Gastrocnemius medialis (tissue), 4 donors: Measurements from ENCODE around the gene MCRIP2. TPM values are rescaled to one million over a fixed set of nuclear protein-coding genes. Genes with fewer than 3 reads are reported as not detected.

Source experiments
- ATAC-seq, 2 donors: fragments of 150-250 bp; one replicate each; pipeline ENCODE4 v1.9.1; 2016
- DNase-seq, 2 donors: peaks; one replicate each; pipeline ENCODE4 v3.0.0-alpha.2; 2019
- H3K27ac ChIP-seq, 4 donors: fragments of 200-600 bp; sonication (generic); 1 replicate in 1 of 4; 2 replicates in 3 of 4; pipeline ENCODE4 v1.5.1; 2016 to 2018; ENCODE audit warnings: mild to moderate bottlenecking in 2 of 4, moderate library complexity in 1 of 4
- H3K27me3 ChIP-seq, 3 donors: fragments of 200-600 bp; sonication (generic) in 2 of 3; 1 replicate in 1 of 3; 2 replicates in 2 of 3; pipeline versions ENCODE4 v1.5.1 to v1.6.0; 2016 to 2019; ENCODE audit warnings: mild to moderate bottlenecking in 1 of 3, moderate library complexity in 1 of 3
- H3K36me3 ChIP-seq, 2 donors: fragments of 200-600 bp; sonication (generic) in 1 of 2; one replicate each; pipeline ENCODE4 v1.5.1; 2017 to 2018
- H3K4me1 ChIP-seq, 2 donors: fragments of 200-600 bp; sonication (generic) in 1 of 2; one replicate each; pipeline ENCODE4 v1.5.1; 2016 to 2017; ENCODE audit warnings: mild to moderate bottlenecking in 2 of 2
- H3K4me3 ChIP-seq, 4 donors: fragments of 200-600 bp; sonication (generic) in 3 of 4; 1 replicate in 1 of 4; 2 replicates in 3 of 4; pipeline ENCODE4 v1.5.1; 2016 to 2019; ENCODE audit warnings: mild to moderate bottlenecking in 2 of 4
- H3K9me3 ChIP-seq, 3 donors: fragments of 200-600 bp; sonication (generic) in 2 of 3; 1 replicate in 1 of 3; 2 replicates in 2 of 3; pipeline ENCODE4 v1.5.1; 2016 to 2019
- POLR2A ChIP-seq, 2 donors: fragments of 450-650 bp; IDR thresholded peaks; one replicate each; pipeline ENCODE4 v1.6.1; 2017; ENCODE audit warnings: antibody characterized with exemption in 2 of 2, mild to moderate bottlenecking in 2 of 2, moderate library complexity in 2 of 2
- in situ Hi-C, 4 donors: fragments of 200-750 bp; cut with MboI; loops; one replicate each; pipeline versions ENCODE4 v1.15.0 to v1.8.0; 2017; ENCODE audit warnings: low sequenced_read_pairs in 4 of 4
- intact Hi-C: fragments of 100-400 bp; cut with DNase I; formaldehyde crosslinking; loops from one replicate; pipeline ENCODE4 v1.15.1; 2023; ENCODE audit warnings: low total_unique reads
- total RNA-seq, 4 donors: library from RNA; depleted of rRNA; stranded (reverse); fragments of >200 nt; gene quantifications; one replicate each; pipeline versions ENCODE4 v1.1.0 to v1.2.3, GENCODE V29; 2016
- TF ChIP-seq, protein P1 (sequence below), 5 experiments: fragments of 450-650 bp in 3 of 5; fragments of 200-600 bp in 2 of 5; sonication (generic) in 2 of 5; IDR thresholded peaks in 4 of 5; conservative IDR thresholded peaks in 1 of 5; 1 replicate in 4 of 5; 2 replicates in 1 of 5; pipeline ENCODE4 v1.5.1; 2016 to 2019; ENCODE audit warnings: antibody characterized with exemption in 5 of 5, mild to moderate bottlenecking in 3 of 5, moderate library complexity in 3 of 5

MCRIP2 gene, protein sequence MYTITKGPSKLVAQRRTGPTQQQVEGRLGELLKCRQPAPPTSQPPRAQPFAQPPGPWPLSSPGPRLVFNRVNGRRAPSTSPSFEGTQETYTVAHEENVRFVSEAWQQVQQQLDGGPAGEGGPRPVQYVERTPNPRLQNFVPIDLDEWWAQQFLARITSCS
- total RNA-seq, result 100 to 1,000 TPM in 3 of 4 donors, 10 to 100 TPM in 1; 59.6 to 155 (median 114) TPM

DNA sequence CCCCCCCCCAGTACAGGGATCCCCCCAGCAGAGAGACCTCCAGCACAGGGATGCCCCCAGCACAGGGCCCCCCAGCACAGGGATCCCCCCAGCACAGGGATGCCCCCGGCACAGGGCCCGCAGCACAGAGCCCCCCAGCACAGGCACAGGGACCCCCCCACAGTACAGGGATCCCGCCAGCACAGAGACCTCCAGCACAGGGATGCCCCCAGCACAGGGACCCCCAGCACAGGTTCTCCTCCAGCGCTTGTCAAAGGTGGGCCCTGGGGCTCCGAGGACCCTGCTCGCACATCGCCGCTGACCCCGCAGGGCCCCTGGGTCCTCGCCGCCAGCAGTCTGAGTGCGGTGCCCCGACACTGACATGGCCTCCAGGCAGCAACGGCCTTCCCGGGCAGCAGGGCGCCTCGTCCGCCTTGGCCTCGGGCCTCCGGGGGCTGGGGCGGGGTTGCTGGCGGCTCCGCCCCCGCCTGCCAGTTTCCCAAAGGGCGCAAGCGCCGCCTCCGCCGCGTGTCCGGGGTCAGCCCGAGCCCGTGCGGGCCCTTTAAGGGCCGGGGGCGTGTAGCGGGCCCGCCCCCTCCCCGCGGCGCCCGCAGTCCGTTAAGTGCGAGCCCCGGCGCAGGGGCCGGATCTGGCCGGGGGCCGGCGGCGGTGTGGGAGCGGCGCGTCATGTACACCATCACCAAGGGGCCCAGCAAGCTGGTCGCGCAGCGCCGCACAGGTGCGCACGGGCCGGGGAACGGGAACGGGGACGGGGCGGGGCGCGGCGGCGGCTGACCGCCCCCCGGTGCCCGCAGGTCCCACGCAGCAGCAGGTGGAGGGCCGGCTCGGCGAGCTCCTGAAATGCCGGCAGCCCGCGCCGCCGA, at the start of gene MCRIP2:
MCRIP2 (plus strand) TSS at position 503 of the 863 bp plus-strand sequence; CDS start at position 667, 164 bp downstream.
- H3K9me3 ChIP-seq, result no peaks in the 10 kb centered on the region
- peak within 1 kb of the TSS; percentile 55 to 81 (median 62) for H3K4me3 ChIP-seq
- intact Hi-C loops (loop anchor here (10.0 kb wide), 1 partner anchor 407 kb away; the partner anchor contains the start of gene FAM234A), in situ Hi-C loops (no loop called here)
- no peaks in the 10 kb centered on the region for H3K36me3 ChIP-seq
- no peaks in the 10 kb centered on the region for H3K27me3 ChIP-seq
- ATAC-seq, result peak; percentile 48 to 59
- peak within 1 kb of the TSS; percentile 82 to 97 (median 92) for H3K27ac ChIP-seq
- DNase-seq, result peak; percentile 76 to 88
- peaks cover 30 to 51% of the 10 kb centered on the region in 2 donors for H3K4me1 ChIP-seq
- peak; percentile 96 to 98 for TF ChIP-seq POLR2A (IDR thresholded peaks at IDR 0.05)
- TF ChIP-seq, protein P1, sequence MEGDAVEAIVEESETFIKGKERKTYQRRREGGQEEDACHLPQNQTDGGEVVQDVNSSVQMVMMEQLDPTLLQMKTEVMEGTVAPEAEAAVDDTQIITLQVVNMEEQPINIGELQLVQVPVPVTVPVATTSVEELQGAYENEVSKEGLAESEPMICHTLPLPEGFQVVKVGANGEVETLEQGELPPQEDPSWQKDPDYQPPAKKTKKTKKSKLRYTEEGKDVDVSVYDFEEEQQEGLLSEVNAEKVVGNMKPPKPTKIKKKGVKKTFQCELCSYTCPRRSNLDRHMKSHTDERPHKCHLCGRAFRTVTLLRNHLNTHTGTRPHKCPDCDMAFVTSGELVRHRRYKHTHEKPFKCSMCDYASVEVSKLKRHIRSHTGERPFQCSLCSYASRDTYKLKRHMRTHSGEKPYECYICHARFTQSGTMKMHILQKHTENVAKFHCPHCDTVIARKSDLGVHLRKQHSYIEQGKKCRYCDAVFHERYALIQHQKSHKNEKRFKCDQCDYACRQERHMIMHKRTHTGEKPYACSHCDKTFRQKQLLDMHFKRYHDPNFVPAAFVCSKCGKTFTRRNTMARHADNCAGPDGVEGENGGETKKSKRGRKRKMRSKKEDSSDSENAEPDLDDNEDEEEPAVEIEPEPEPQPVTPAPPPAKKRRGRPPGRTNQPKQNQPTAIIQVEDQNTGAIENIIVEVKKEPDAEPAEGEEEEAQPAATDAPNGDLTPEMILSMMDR (IDR thresholded peaks at IDR 0.05 in 4 of 5, conservative IDR thresholded peaks at IDR 0.05 in 1 of 5), result peak in 1 of 5 experiments; percentile 15

DNA sequence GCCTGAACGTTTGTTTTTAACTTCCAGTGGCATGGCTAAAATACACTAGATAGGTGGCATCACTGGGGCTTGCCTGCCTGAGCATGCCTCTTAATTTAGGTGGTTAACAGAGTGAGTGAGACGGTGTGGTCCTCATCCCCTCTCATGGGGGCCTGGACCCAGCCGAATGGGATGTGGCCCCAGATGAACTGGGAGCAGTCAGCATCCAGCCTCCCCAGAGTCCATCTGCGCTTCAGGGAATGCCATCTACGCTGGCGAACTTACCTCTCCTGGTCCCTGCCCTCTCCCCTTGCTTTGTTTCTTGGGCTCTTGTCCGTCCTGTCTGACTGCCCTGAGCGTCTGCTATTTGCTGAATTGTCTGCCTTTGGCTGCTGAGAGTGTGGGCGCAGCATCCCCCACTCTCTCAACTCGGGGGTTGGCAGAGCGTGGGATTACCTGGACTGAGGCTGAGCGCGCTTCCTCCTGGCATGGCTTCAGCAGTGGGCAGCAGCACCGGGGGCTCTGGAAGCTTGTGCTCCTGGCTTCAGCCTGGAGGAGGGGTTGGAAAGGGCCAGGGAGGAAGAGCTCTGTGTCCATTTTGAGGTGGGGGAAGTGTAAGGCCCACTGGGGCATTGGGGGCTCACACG, 49.6 kb upstream of the MCRIP2 start:
- peaks cover 62 to 64% of the 10 kb centered on the region in 2 donors for H3K4me1 ChIP-seq
- H3K4me3 ChIP-seq, result peak overlapping the region; percentile 30 to 80 (median 34)
- DNase-seq (no peak), ATAC-seq (no peak)
- no peaks in the 10 kb centered on the region for H3K9me3 ChIP-seq
- intact Hi-C loops (no loop called here), in situ Hi-C loops (no loop called here)
- no peak for TF ChIP-seq POLR2A (IDR thresholded peaks at IDR 0.05)
- TF ChIP-seq, protein P1 (IDR thresholded peaks at IDR 0.05 in 4 of 5, conservative IDR thresholded peaks at IDR 0.05 in 1 of 5), result no peak
- H3K27ac ChIP-seq, result peak overlapping the region; percentile 87 to 97 (median 95)
- H3K27me3 ChIP-seq, result no peaks in the 10 kb centered on the region
- no peaks in the 10 kb centered on the region for H3K36me3 ChIP-seq

DNA sequence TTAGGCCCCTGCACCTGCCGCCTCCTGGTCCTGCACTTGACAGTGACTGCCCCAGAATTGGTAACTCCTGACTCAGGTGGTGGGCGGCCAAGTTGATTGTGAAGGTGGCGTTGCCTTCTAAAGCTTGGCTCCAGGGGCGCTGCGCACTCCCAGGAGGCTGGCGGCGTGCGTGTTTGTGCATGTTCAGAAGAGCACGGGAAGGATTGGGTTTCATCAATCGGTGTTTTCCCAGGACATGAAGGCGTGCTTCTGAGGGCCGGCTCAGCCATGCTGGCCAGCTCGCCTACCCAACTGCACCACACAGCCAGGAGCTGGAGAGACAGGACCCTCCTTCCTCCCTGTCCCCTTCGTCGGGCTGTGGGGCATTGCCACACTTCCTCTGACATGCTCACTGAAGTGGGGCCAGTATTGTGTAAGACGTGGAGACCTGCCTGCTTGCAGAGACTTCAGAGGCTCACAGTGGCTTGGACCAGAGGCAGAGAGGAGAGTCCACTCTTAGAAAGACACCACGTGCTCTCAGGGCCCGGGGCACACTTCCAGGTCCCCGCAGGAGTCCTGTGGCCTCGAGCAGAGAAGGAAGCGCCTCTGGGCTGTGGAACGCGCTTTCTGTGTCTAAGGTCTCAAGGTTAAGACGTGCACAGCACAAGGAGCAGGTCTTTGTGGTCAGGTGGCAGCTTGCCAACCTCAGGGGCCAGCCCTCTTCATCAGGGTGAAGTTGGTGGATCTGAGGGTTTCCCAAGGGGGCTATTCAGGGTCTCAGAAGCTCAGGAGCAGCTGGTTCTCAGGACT, 48.9 kb upstream of the MCRIP2 start:
- peak; percentile 85 to 92 for DNase-seq
- H3K27ac ChIP-seq, result peak overlapping the region; percentile 87 to 97 (median 95)
- H3K27me3 ChIP-seq, result no peaks in the 10 kb centered on the region
- H3K4me3 ChIP-seq, result peak overlapping the region; percentile 30 to 80 (median 34)
- ATAC-seq, result peak; percentile 36 to 42
- peaks cover 56 to 57% of the 10 kb centered on the region in 2 donors for H3K4me1 ChIP-seq
- intact Hi-C loops (no loop called here), in situ Hi-C loops (no loop called here)
- H3K36me3 ChIP-seq, result no peaks in the 10 kb centered on the region
- H3K9me3 ChIP-seq, result no peaks in the 10 kb centered on the region
- peak; percentile 52 to 61 for TF ChIP-seq POLR2A (IDR thresholded peaks at IDR 0.05)
- TF ChIP-seq, protein P1 (IDR thresholded peaks at IDR 0.05 in 4 of 5, conservative IDR thresholded peaks at IDR 0.05 in 1 of 5), result peak in 4 of 5 experiments; percentile 20 to 58 (median 38)

DNA sequence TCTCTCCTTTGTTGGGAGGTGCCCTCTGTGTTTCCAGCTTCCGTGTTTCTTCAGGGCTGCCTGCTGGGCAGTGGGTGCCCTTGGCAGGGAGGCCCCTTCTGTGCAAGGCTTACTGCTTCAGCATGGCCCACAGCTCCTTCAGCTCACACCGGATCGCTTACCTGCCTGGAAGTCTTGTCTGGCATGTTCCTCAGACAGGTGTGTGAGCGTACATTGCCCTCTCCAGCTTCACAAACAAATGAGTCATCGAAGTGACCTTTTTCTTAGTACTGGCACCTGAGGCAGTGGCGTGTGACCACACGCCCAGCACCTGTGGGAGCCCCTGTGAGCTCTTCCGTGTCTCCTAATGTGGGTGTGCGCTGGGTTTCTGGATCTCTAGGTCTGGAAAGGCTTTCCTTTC, 48.2 kb upstream of the MCRIP2 start:
- Histone ChIP-seq H3K9me3 (no peaks in the 10 kb centered on the region), H3K4me3 (peak overlapping the region in 2 of 4 donors; percentile 30 to 31), H3K27me3 (no peaks in the 10 kb centered on the region), H3K27ac (peak overlapping the region; percentile 87 to 97 (median 95)), H3K4me1 (peaks cover 49 to 50% of the 10 kb centered on the region in 2 donors), H3K36me3 (no peaks in the 10 kb centered on the region)
- peak in 1 of 2 donors; percentile 58 for DNase-seq
- no peak for TF ChIP-seq POLR2A (IDR thresholded peaks at IDR 0.05)
- TF ChIP-seq, protein P1 (IDR thresholded peaks at IDR 0.05 in 4 of 5, conservative IDR thresholded peaks at IDR 0.05 in 1 of 5), result no peak
- intact Hi-C loops, result no loop called here
- ATAC-seq, result no peak
- in situ Hi-C loops, result no loop called here
